Erythroblast (primary cell): Measurements from ENCODE around the gene DMD.

Experiments used
- GATA1 ChIP-seq: IDR thresholded peaks from 2 replicates; pipeline ENCODE4 v1.6.1; 2011; ENCODE audit warnings: low read depth, mild to moderate bottlenecking, control low read depth, low read length, moderate library complexity
- POLR2A ChIP-seq: IDR thresholded peaks from 2 replicates; pipeline ENCODE4 v1.6.1; 2011; ENCODE audit warnings: mild to moderate bottlenecking, low read length

DNA sequence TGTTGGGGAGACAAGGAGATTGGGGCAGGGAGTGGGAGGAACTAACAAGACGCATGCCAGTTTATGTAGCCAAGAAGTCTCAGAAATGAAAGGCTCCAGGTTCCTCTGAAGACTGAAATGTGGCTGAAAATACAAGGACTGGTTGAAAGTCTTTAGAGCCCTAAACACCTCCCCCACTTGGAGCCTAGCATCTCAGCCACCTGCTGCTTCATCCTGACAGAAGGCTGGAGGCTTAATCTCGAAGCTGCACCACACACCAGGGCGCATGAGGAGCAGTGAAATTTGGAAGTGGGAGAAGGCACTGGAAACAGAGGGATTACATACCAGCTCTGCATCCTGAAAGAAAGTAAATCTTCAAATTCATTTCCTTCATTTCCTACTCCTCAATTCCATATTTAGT, 1978.8 kb downstream of the DMD start:
- no peak for TF ChIP-seq POLR2A
- TF ChIP-seq GATA1, result no peak
